Uterus (tissue), 4 donors: ENCODE measurements around the gene ALPP. TPM values are rescaled to one million over a fixed set of nuclear protein-coding genes. Genes with fewer than 3 reads are reported as not detected.
"Not testable (repeated sequence)": the region's sequence is repeated elsewhere in the genome, so short reads cannot be mapped to it uniquely, and the experiment has no call there.

Source experiments
- DNase-seq, 2 donors: peaks; one replicate each; pipeline ENCODE4 v3.0.0-alpha.2; 2019 to 2020
- H3K27ac ChIP-seq, 2 donors: fragments of 200-600 bp; sonication (generic); 1 replicate in 1 of 2; 2 replicates in 1 of 2; pipeline ENCODE4 v1.5.1; 2016 to 2018
- H3K27me3 ChIP-seq, 2 donors: fragments of 200-600 bp; sonication (generic); one replicate each; pipeline ENCODE4 v1.5.1; 2018 to 2019; ENCODE audit warnings: control low read depth in 1 of 2
- H3K36me3 ChIP-seq, 2 donors: fragments of 200-600 bp; sonication (generic); one replicate each; pipeline ENCODE4 v1.5.1; 2019; ENCODE audit warnings: control low read depth in 1 of 2
- H3K4me1 ChIP-seq, 2 donors: fragments of 200-600 bp; sonication (generic); one replicate each; pipeline ENCODE4 v1.5.1; 2018 to 2019; ENCODE audit warnings: control low read depth in 1 of 2
- H3K4me3 ChIP-seq, 2 donors: fragments of 200-600 bp; sonication (generic); 1 replicate in 1 of 2; 2 replicates in 1 of 2; pipeline ENCODE4 v1.5.1; 2018 to 2019; ENCODE audit warnings: mild to moderate bottlenecking in 1 of 2
- H3K9me3 ChIP-seq, 2 donors: fragments of 200-600 bp; sonication (generic); one replicate each; pipeline ENCODE4 v1.5.1; 2019; ENCODE audit warnings: control low read depth in 1 of 2
- POLR2A ChIP-seq, 2 donors: fragments of 450-650 bp; IDR thresholded peaks; one replicate each; pipeline ENCODE4 v1.6.1; 2016; ENCODE audit warnings: antibody characterized with exemption in 2 of 2, mild to moderate bottlenecking in 1 of 2, moderate library complexity in 1 of 2
- intact Hi-C: fragments of 100-400 bp; cut with DNase I; formaldehyde crosslinking; loops from one replicate; pipeline ENCODE4 v1.15.1; 2023; ENCODE audit warnings: low total_unique reads
- total RNA-seq, 4 donors: library from RNA; depleted of rRNA in 3 of 4; stranded (reverse); fragments of >200 nt in 3 of 4; gene quantifications; one replicate each; pipeline versions ENCODE4 v1.1.0 to v1.2.4, GENCODE V29; 2014 to 2023
- TF ChIP-seq, protein P1 (sequence below), 4 experiments: fragments of 200-600 bp in 2 of 4; fragments of 450-650 bp in 2 of 4; sonication (generic) in 2 of 4; IDR thresholded peaks; one replicate each; pipeline ENCODE4 v1.5.1; 2016 to 2019; ENCODE audit warnings: antibody characterized with exemption in 4 of 4, mild to moderate bottlenecking in 2 of 4, moderate library complexity in 1 of 4
- donor health status: DM: yes; HTN: yes; CAD: no.

ALPP gene
- total RNA-seq, 4 donors from 2014 or later: 0.62 TPM; not detected in 3

DNA sequence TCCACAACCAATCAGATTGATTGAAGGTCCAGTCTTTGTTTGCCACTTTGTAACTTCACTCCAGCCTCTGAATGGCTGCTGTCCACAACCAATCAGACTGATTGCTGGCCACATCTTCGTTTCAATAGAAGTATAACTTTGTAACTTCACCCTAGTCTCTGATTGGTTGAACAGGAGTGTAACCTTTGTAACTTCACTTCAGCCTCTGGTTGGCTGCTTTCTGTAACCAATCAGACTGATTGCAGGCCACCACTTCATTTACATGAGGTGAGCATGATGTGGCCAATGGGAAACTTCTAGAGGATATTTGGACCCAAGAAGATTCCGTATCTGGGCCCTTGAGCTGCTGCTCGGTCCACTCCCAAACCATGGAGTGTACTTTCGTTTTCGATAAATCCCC, 16.9 kb upstream of the ALPP start:
- intact Hi-C loops: no loop called here
- Histone ChIP-seq H3K4me3 (no peak overlapping the region), H3K4me1 (no peaks in the 10 kb centered on the region), H3K9me3 (no peaks in the 10 kb centered on the region), H3K36me3 (no peaks in the 10 kb centered on the region), H3K27ac (no peak overlapping the region), H3K27me3 (no peaks in the 10 kb centered on the region)
- TF ChIP-seq, protein P1, sequence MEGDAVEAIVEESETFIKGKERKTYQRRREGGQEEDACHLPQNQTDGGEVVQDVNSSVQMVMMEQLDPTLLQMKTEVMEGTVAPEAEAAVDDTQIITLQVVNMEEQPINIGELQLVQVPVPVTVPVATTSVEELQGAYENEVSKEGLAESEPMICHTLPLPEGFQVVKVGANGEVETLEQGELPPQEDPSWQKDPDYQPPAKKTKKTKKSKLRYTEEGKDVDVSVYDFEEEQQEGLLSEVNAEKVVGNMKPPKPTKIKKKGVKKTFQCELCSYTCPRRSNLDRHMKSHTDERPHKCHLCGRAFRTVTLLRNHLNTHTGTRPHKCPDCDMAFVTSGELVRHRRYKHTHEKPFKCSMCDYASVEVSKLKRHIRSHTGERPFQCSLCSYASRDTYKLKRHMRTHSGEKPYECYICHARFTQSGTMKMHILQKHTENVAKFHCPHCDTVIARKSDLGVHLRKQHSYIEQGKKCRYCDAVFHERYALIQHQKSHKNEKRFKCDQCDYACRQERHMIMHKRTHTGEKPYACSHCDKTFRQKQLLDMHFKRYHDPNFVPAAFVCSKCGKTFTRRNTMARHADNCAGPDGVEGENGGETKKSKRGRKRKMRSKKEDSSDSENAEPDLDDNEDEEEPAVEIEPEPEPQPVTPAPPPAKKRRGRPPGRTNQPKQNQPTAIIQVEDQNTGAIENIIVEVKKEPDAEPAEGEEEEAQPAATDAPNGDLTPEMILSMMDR (IDR thresholded peaks at IDR 0.05): no peak
- no peak for DNase-seq

DNA sequence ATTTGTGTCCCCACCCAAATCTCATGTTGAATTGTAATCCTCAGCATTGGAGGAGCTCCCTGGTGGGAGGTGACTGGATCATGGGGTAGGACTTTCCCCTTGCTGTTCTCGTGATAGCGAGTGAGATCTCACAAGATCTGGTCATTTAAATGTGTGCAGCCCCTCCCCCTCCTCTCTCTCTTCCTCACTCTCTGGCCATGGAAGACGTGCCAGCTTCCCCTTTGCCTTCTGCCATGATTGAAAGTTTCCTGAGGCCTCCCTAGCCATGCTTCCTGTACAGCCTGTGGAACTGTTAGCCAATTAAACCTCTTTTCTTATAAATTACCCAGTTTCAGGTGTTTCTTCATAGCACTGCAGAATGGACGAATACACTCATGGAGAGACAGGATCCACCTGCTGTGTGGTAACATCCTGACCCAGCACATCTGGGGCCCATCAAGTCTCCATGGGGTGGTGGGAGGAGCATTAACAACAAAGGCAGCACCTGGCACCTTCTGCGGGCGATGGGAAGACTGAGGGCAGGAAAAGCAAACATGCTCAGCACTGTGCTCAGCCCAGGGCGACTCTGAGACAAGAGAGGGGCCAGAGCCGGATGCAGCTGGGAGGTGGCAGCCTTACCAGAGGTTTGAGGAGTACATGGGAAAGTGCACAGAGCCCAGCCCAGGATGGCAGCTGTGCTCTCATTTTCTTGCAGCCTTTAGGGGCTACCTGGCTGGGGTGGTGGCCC, 16.2 kb upstream of the ALPP start:
- H3K27ac ChIP-seq: no peak overlapping the region
- no peaks in the 10 kb centered on the region for H3K9me3 ChIP-seq
- H3K4me1 ChIP-seq: no peaks in the 10 kb centered on the region
- TF ChIP-seq, protein P1 (IDR thresholded peaks at IDR 0.05): no peak
- intact Hi-C loops: no loop called here
- H3K27me3 ChIP-seq: no peaks in the 10 kb centered on the region
- no peaks in the 10 kb centered on the region for H3K36me3 ChIP-seq
- DNase-seq: no peak
- H3K4me3 ChIP-seq: no peak overlapping the region

DNA sequence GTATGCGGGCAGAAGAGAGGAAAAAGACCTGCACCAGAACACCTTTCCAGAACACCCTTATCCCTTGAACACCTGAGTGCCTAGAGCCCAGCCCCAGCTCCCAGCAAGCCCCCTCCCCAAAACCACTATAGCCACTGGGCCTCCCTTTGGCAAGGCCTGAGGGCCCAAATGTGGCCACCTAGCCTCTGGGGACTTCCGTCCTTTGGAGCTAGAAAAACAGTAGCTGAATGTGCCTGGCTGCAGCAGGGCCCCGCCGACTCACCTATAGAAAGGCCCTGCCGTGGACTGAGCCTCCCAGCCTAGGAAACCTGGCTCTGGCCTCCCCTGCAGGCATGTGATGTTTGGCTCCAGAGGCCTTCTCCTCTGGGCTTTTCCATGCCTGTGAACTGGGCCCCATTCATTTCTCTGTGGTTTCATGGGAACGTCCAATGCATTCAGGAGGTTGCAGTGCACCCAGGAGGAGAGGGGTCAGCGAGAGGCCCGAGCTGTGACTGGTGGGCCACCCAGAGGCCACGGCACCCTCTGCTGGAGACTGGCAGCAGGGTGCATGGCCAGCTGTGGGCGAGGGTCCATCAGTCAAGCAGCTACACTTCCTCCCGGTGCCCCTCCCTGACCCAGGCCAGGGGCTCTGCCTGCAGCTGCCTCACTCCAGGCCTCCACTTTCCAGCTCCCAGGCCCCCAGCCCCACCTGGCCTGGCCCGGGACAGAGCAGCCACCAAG, 15.3 kb upstream of the ALPP start:
- DNase-seq: not testable (repeated sequence)

DNA sequence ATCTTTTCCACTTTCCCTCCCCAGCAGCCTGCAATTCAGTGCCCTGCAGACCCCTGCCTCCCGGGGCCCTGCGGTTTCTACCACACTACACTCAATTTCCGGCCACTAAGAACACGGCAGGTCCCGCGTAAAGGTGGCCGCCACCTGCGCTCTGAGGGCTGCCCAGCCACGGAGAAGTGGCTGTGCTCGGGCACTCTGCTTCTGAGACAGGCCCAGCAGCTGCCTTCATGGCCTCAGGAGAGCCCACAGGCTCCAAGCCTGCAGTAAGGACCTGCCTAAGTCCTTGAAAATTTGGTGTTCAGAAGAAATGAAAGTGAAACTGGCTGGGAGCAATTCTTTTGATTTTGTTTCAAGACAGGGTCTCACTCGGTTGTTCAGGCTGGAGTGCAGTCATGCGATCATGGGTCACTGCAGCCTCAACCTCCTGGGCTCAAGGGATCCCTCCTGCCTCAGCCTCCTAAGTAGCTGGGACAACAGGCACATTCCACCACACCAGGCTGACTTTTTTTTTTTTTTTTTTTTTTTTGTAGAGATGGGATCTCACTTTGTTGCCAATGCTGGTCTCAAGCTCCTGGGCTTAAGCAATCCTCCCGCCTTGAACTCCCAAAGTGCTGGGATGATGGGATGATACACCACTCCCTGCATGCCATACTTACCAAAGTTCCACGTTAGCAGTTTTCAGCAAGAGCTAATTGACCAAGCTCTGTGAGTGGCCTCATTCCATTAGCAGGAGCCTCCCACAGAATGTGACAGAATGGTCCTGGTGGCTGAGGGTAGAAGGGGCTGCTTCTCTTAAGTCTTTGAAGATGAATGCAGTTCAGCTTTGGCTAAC, 14.6 kb upstream of the ALPP start:
- Histone ChIP-seq H3K4me3 (no peak overlapping the region), H3K9me3 (no peaks in the 10 kb centered on the region), H3K27me3 (no peaks in the 10 kb centered on the region), H3K4me1 (no peaks in the 10 kb centered on the region), H3K36me3 (no peaks in the 10 kb centered on the region), H3K27ac (no peak overlapping the region)
- intact Hi-C loops: no loop called here
- TF ChIP-seq, protein P1 (IDR thresholded peaks at IDR 0.05): no peak
- no peak for TF ChIP-seq POLR2A (IDR thresholded peaks at IDR 0.05)
- no peak for DNase-seq

More for the DNA sequence above, 15.3 kb upstream of the ALPP start:
- H3K4me3 ChIP-seq, intact Hi-C loops, H3K27ac ChIP-seq, H3K4me1 ChIP-seq, H3K36me3 ChIP-seq, H3K9me3 ChIP-seq, H3K27me3 ChIP-seq: not testable (repeated sequence)

DNA sequence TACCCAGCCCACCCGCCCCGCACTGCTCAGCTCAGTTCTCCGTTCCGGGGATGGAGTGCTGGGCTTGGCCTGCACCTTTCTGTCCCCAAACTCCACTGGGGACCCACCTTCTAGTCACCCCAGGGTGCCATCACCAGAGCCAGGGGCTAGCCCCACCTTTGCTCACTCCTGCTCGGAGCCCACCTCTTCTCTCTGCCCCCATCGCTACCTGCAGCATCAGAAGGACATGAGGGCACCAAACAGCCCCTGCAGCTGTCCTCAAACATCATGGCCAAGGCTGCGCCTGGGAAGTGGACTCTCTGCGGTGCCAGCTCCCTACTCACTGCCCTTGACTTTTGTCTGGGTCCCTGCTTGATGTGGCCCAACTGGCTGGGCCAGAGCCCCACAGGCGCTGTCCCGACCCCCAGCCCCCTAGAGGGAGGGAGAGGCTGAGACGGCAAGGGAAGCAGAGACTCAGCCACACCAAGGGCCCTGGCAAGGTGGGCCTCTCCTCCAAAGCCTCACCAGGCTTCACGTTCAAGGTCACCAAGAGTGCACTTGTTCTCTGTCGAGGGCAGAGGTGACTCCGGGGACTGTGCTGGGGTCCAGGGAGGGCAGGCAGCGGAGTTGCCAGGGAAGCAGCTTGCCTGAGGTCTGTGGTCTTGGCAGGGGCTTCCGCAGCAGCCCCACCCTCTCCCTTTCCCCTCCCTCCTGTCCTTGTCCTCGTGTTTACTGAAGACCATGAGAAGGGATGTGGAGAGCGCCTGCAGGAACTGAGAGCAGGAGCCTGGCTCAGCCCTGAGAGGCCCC, 13.6 kb upstream of the ALPP start:
- H3K27ac ChIP-seq, H3K4me3 ChIP-seq, H3K4me1 ChIP-seq, H3K36me3 ChIP-seq, H3K9me3 ChIP-seq, intact Hi-C loops, DNase-seq, H3K27me3 ChIP-seq: not testable (repeated sequence)
